Heart right ventricle (tissue), 16 donors: ENCODE measurements around the gene SCRN1. TPM values are rescaled to one million over a fixed set of nuclear protein-coding genes. Genes with fewer than 3 reads are reported as not detected.

Source experiments
- ATAC-seq, 8 donors: fragments of 200-7000 bp; cut with Tn5 transposase; one replicate each; pipeline ENCODE4 v1.9.1; 2020; ENCODE audit warnings: mild to moderate bottlenecking in 8 of 8, moderate library complexity in 8 of 8, moderate number of reproducible peaks in 1 of 8
- DNase-seq, 2 donors: peaks; one replicate each; pipeline ENCODE4 v3.0.0-alpha.2; 2020
- H3K27ac ChIP-seq, 10 donors: fragments of 200-600 bp; sonication (generic) in 2 of 10; one replicate each; pipeline versions ENCODE4 v1.5.0 to v1.8.0; 2020 to 2022; ENCODE audit warnings: mild to moderate bottlenecking in 3 of 10
- H3K27me3 ChIP-seq, 7 donors: fragments of 200-600 bp; one replicate each; pipeline ENCODE4 v1.8.0; 2021 to 2022; ENCODE audit warnings: mild to moderate bottlenecking in 2 of 7
- H3K36me3 ChIP-seq, 9 donors: fragments of 200-600 bp; sonication (generic) in 1 of 9; one replicate each; pipeline versions ENCODE4 v1.5.0 to v1.8.0; 2020 to 2022; ENCODE audit warnings: mild to moderate bottlenecking in 2 of 9
- H3K4me1 ChIP-seq, 9 donors: fragments of 200-600 bp; sonication (generic) in 1 of 9; one replicate each; pipeline versions ENCODE4 v1.5.0 to v1.8.0; 2020 to 2022; ENCODE audit warnings: mild to moderate bottlenecking in 4 of 9
- H3K4me3 ChIP-seq, 10 donors: fragments of 200-600 bp; sonication (generic) in 2 of 10; one replicate each; pipeline versions ENCODE4 v1.5.0 to v1.8.0; 2020 to 2022; ENCODE audit warnings: mild to moderate bottlenecking in 7 of 10, moderate library complexity in 2 of 10
- H3K9me3 ChIP-seq, 11 donors: fragments of 200-600 bp in 10 of 11; sonication (generic) in 2 of 11; one replicate each; pipeline versions ENCODE4 v1.5.0 to v1.8.0; 2013 to 2022; ENCODE audit warnings: mild to moderate bottlenecking in 2 of 11, control low read depth in 1 of 11, moderate library complexity in 1 of 11
- WGBS, 2 donors: extraction: QIAGEN DNeasy Blood & Tissue Kit; methylation state at CpG; one replicate each; pipeline ENCODE4 v1.1.7; 2013; ENCODE audit warnings: inconsistent platforms in 1 of 2; 5-methylcytosine and 5-hydroxymethylcytosine counted together
- intact Hi-C, 10 donors: fragments of 100-400 bp; cut with DNase I; formaldehyde crosslinking; loops; one replicate each; pipeline versions ENCODE4 v1.11.1 to v1.14.2; 2022
- polyA plus RNA-seq, 2 donors: library from polyadenylated mRNA; stranded (reverse); fragments of 200-250 nt; gene quantifications; one replicate each; pipeline ENCODE4 v1.2.3, GENCODE V29; 2013
- total RNA-seq, 10 donors: library from RNA; stranded (reverse); fragmentation: NEBNext Ultra II Directional in 3 of 10; extraction: Animal tissue kit (Norgen Biotek cat#: 25700) in 3 of 10; gene quantifications; one replicate each; pipeline versions ENCODE4 v1.2.1 to v1.2.4, GENCODE V29; 2021 to 2023
- TF ChIP-seq, protein P1 (sequence below), 9 donors: fragments of 200-600 bp; sonication (generic) in 2 of 9; IDR thresholded peaks; one replicate each; pipeline versions ENCODE4 v1.5.0 to v1.8.0; 2021 to 2022; ENCODE audit warnings: antibody characterized with exemption in 9 of 9, mild to moderate bottlenecking in 5 of 9, moderate library complexity in 1 of 9
- donor health status: Arrhythmogenic right ventricular cardiomyopathy.
- donor health status: ischemic (EF 13 %, LVEDD 7.1; RV severe dilation, severe dysfunction).
- donor health status: healthy with polysubstance abuse.
- donor health status: DM: no; HTN: yes; CAD: no.
- donor health status: DM: no; HTN: no; CAD: no.
- donor health status: ischemic (EF 25% LVEDD 6.9; RV normal size, moderate dysfunction).
- donor health status: ischemic (EF 25% LVEDD 5.7; RV mildly dilated, moderate dysfunction).
- donor health status: healthy.
- donor health status: DM: yes; HTN: yes; CAD: no.
- donor health status: Ischemic cardiomyopathy.
- donor health status: ischemic (EF 35%, LVEDD 5.7; RV mildly dilated, moderate dysfunction).
- donor health status: nonischemic (EF 11% LVEDD 7.7; RV severe dilation, severe dysfunction).
- donor health status: DM: yes; HTN: yes; CAD: no.
- donor health status: PGD.
- donor health status: ischemic (EF 29% LVEDD 5.4; RV normal size, mild dysfunction).
- donor health status: nonischemic (EF 23%, LVEDD 6.1; RV moderate dilation, normal function).

Gene SCRN1
- total and polyA plus RNA-seq, 12 donors: 3.1 to 36.8 (median 20.5) TPM

DNA sequence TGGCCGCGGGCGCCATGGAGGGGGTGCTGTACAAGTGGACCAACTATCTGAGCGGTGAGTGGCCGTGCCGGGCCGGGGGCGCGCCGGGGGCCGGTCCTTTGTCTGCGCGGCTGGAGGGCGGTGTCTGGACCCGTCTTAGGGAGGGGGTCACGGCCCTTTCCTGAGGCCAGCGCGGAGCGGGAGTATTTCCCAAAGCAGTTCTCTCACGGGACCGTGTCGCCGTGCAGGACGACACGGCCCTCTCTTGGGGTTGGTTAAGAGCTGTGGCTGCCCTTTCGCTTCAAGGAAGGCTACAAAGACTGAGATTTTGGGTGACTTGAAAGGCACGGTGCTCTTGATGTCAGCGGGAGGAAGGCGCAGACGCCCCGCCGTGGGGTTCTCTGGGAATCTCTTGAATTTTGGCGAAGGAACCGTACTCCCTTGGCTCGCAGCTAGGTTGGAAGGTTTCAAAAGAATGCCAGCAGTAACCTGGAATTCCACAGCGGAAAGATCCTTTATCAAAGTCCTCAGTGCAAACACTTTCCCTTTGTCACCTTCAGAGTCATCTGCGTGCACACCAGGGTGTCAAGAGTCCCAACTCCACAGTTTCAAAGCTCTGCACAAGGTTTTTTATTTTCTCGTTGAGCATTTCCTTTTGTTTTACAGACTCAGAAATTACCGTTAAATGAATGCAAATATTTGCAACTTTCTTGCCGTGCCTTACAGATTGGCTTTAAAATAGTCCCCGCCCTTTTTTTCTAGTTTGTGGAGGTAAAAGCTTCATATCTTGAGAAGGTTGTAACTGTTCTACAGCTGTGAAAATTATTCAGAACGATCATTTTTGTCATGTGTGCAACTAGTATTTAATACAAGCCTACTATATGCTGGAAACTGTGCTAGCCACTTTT, 39.4 kb upstream of the SCRN1 start:
- ATAC-seq: peak in 7 of 8 donors; percentile 13 to 65 (median 35)
- WGBS, 2 donors: 0% methylated on average over 42 of the region's 42 CpGs
- intact Hi-C loops: loop anchor here in 2 of 10 donors (5.0 to 10.0 kb wide), 2 partner anchors 103 to 256 kb away; partner anchors contain the start of genes MTURN (in 1 of the 2) and ZNRF2 (in 1 of the 2)
- peak; percentile 44 to 59 for DNase-seq
- H3K4me3 ChIP-seq: peak overlapping the region; percentile 88 to 98 (median 92)
- TF ChIP-seq, protein P1, sequence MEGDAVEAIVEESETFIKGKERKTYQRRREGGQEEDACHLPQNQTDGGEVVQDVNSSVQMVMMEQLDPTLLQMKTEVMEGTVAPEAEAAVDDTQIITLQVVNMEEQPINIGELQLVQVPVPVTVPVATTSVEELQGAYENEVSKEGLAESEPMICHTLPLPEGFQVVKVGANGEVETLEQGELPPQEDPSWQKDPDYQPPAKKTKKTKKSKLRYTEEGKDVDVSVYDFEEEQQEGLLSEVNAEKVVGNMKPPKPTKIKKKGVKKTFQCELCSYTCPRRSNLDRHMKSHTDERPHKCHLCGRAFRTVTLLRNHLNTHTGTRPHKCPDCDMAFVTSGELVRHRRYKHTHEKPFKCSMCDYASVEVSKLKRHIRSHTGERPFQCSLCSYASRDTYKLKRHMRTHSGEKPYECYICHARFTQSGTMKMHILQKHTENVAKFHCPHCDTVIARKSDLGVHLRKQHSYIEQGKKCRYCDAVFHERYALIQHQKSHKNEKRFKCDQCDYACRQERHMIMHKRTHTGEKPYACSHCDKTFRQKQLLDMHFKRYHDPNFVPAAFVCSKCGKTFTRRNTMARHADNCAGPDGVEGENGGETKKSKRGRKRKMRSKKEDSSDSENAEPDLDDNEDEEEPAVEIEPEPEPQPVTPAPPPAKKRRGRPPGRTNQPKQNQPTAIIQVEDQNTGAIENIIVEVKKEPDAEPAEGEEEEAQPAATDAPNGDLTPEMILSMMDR (IDR thresholded peaks at IDR 0.05): peak in 1 of 9 donors; percentile 4
- H3K4me1 ChIP-seq: peaks cover 0 to 60% (median 47%) of the 10 kb centered on the region in 9 donors
- H3K9me3 ChIP-seq: no peaks in the 10 kb centered on the region
- H3K36me3 ChIP-seq: no peaks in the 10 kb centered on the region
- H3K27ac ChIP-seq: peak overlapping the region; percentile 47 to 92 (median 90)
- no peaks in the 10 kb centered on the region for H3K27me3 ChIP-seq

DNA sequence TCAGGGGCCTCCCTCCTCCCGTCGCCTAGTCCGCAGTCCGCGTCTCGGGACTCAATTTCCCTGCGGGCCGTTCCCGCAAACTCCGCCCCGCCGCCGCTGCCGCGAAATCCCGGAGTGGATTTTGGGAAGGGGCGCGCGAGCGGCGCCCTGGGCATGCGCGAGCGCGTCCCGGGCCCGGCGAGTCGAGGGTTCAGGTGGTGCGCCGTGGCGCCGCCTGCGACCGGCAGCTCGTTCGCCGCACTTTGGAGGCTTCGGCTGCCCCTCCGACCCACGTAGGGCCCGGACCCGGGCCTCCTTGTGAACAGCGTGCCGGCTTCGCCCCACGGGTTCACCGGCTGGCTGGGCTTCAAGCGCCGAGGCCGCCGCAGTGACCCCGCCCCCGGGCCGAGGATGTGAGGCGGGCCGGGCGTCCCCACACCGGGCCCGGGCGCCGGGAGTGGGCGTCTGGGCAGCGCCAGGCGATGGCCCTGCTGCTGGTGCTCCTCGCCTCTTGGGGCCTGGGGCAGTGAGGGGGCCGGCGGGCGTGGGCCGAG, 38.7 kb upstream of the SCRN1 start, which contains the start of gene PLEKHA8:
TSS of gene PLEKHA8 (plus strand) at position 197 of the 533 bp plus-strand sequence. CDS start 351 bp downstream, outside the sequence.
- Histone ChIP-seq H3K4me1 (peaks cover 0 to 60% (median 46%) of the 10 kb centered on the region in 9 donors), H3K27me3 (no peaks in the 10 kb centered on the region), H3K27ac (peak within 1 kb of the TSS; percentile 47 to 92 (median 90)), H3K4me3 (peak within 1 kb of the TSS; percentile 88 to 98 (median 92)), H3K9me3 (no peaks in the 10 kb centered on the region), H3K36me3 (no peaks in the 10 kb centered on the region)
- 0 to 1% methylated on average over 64 to 70 of the region's 70 CpGs for WGBS, 2 donors
- TF ChIP-seq, protein P1 (IDR thresholded peaks at IDR 0.05): no peak
- ATAC-seq: peak; percentile 80 to 89 (median 84)
- intact Hi-C loops: loop anchor here in 2 of 10 donors (5.0 to 10.0 kb wide), 2 partner anchors 104 to 257 kb away; partner anchors contain the start of genes MTURN (in 1 of the 2) and ZNRF2 (in 1 of the 2)
- peak; percentile 89 to 91 for DNase-seq

DNA sequence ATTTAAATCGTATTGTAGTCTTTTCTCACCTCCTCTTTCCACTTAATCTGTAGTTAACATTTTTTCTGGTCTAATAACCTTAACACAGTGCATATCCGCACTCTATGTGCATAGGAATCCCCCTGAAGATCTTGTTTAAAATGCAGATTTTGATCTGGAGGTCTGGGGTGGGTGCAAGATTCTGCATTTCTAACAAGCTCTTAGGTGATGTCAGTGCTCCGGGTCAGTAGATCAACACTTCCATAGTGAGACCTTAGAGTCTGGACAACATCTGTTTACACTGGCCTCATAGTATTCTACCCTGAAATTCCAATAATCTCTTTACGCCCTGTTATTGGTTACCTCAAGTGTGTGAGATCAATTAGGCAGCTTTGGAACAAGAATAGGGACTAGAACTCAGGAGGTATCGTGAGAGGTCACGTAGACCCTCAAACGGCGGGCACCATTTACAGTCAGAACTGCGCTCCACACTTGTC, 38.2 kb upstream of the SCRN1 start:
- Histone ChIP-seq H3K4me3 (peak overlapping the region; percentile 88 to 98 (median 92)), H3K9me3 (no peaks in the 10 kb centered on the region), H3K27me3 (no peaks in the 10 kb centered on the region), H3K27ac (peak overlapping the region; percentile 47 to 92 (median 90)), H3K36me3 (no peaks in the 10 kb centered on the region), H3K4me1 (peaks cover 0 to 55% (median 41%) of the 10 kb centered on the region in 9 donors)
- DNase-seq: no peak
- intact Hi-C loops: loop anchor here in 2 of 10 donors (5.0 to 10.0 kb wide), 2 partner anchors 105 to 257 kb away; partner anchors contain the start of genes MTURN (in 1 of the 2) and ZNRF2 (in 1 of the 2)
- WGBS, 2 donors: 3 to 5% methylated on average over 9 of the region's 9 CpGs
- peak in 4 of 8 donors; percentile 1 to 7 (median 1) for ATAC-seq
- TF ChIP-seq, protein P1 (IDR thresholded peaks at IDR 0.05): no peak

DNA sequence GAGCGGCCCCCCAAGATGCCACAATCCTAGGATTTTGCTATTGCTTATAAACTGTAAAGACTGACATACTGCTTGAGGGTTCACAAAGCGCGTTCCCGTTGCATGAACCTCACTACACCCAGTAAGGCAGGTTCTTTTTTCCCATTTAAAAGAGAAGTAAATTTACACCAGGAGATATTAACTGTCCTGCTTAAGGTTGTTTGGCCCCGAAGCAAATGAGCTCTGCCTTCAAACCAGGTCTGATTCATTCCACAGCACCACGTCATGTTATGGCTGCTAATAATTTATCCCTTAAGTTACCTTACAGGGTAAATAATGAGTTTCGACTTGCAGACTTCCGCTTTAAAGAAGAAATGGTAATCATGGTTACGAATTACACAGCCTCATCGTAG, 37.5 kb upstream of the SCRN1 start:
- WGBS, 2 donors: 1 to 3% methylated on average over 10 of the region's 10 CpGs
- peak in 6 of 8 donors; percentile 2 to 37 (median 28) for ATAC-seq
- H3K36me3 ChIP-seq: peaks cover 0 to 4% (median 0%) of the 10 kb centered on the region in 9 donors

More for the DNA sequence above, 37.5 kb upstream of the SCRN1 start:
- Histone ChIP-seq H3K4me1 (peaks cover 0 to 48% (median 36%) of the 10 kb centered on the region in 9 donors), H3K9me3 (no peaks in the 10 kb centered on the region), H3K27me3 (no peaks in the 10 kb centered on the region), H3K4me3 (peak overlapping the region; percentile 39 to 98 (median 92)), H3K27ac (peak overlapping the region in 9 of 10 donors; percentile 88 to 92 (median 90))
- DNase-seq: no peak
- TF ChIP-seq, protein P1 (IDR thresholded peaks at IDR 0.05): no peak
- intact Hi-C loops: loop anchor here in 2 of 10 donors (5.0 to 10.0 kb wide), 2 partner anchors 105 to 258 kb away; partner anchors contain the start of genes MTURN (in 1 of the 2) and ZNRF2 (in 1 of the 2)
